HCT116 (cell line): Measurements from ENCODE around the gene CLOCK. TPM values are rescaled to one million over a fixed set of nuclear protein-coding genes. Genes with fewer than 3 reads are reported as not detected.

Source experiments
- ATAC-seq: fragments of 200-7000 bp; cut with Tn5 transposase; 2 replicates; pipeline ENCODE4 v1.9.1; 2020; ENCODE audit warnings: mild to moderate bottlenecking, moderate library complexity
- BruUV-seq: library from RNA; stranded (reverse); fragments of 400-500 nt; replicated peaks from 2 replicates; lab custom pipeline; 2021; lab: Mats Ljungman, UMichigan
- CTCF ChIA-PET: fragments of 300-600 bp; sonication (Branson Sonifier 250); formaldehyde crosslinking; loops from one replicate; lab custom pipeline; 2021; ENCODE audit warnings: antibody characterized with exemption; lab: Charles Lee
- POLR2A ChIA-PET: fragments of 300-600, 350-600 bp; sonication (Branson Sonifier 250); formaldehyde crosslinking; loops from one replicate; lab custom pipeline; 2021; ENCODE audit warnings: antibody characterized with exemption; lab: Charles Lee
- RAD21 ChIA-PET, 2 experiments: fragments of 300-600 bp; sonication (Branson Sonifier 250); formaldehyde crosslinking; loops; one replicate each; lab custom pipeline; 2023; ENCODE audit warnings: low total read pairs in 2 of 2; ENCODE audit not compliant: uncharacterized antibody in 2 of 2, unreplicated experiment in 2 of 2, low non-redundant PET in 1 of 2; lab: Charles Lee
- DNase-seq: peaks from one replicate; pipeline ENCODE4 v3.0.0-alpha.2; 2010; ENCODE audit warnings: low read depth, low spot score
- H2AFZ ChIP-seq: fragments of 200-600 bp; shearing (Covaris generic), sonication (generic); 2 replicates; pipeline ENCODE4 v1.6.1; 2017; ENCODE audit warnings: low read depth, mixed run types, mixed read lengths, antibody characterized with exemption, low read length; ENCODE audit not compliant: poor library complexity, severe bottlenecking
- H3K27ac ChIP-seq: 2 replicates; pipeline ENCODE4 v1.5.1; 2012; ENCODE audit warnings: low read depth, low read length
- H3K27me3 ChIP-seq: fragments of 200-600 bp; sonication (generic); 2 replicates; pipeline ENCODE4 v1.6.1; 2016; ENCODE audit warnings: mixed run types, low read length, mixed read lengths; ENCODE audit not compliant: insufficient read depth
- H3K36me3 ChIP-seq, 2 experiments: fragments of 200-500 bp in 1 of 2; fragments of 200-600 bp in 1 of 2; sonication (Bioruptor generic) in 1 of 2; sonication (generic) in 1 of 2; 2 replicates each; pipeline versions ENCODE4 v1.5.1 to v1.6.1; 2014 to 2016; ENCODE audit warnings: low read length in 2 of 2, inconsistent platforms in 1 of 2, mixed read lengths in 1 of 2, mixed run types in 1 of 2; ENCODE audit not compliant: insufficient read depth in 2 of 2, control insufficient read depth in 1 of 2
- H3K4me1 ChIP-seq, 2 experiments: fragments of 200-600 bp in 1 of 2; sonication (generic) in 1 of 2; 2 replicates each; pipeline versions ENCODE4 v1.5.1 to v1.6.1; 2012 to 2017; ENCODE audit warnings: low read length in 2 of 2, inconsistent platforms in 1 of 2, mild to moderate bottlenecking in 1 of 2, mixed read lengths in 1 of 2, mixed run types in 1 of 2, moderate library complexity in 1 of 2; ENCODE audit not compliant: insufficient read depth in 2 of 2, control insufficient read depth in 1 of 2
- H3K4me2 ChIP-seq: fragments of 200-600 bp; sonication (generic); 2 replicates; pipeline ENCODE4 v1.6.1; 2017; ENCODE audit warnings: mixed run types, low read length, mixed read lengths
- H3K4me3 ChIP-seq, 2 experiments: fragments of 200-600 bp in 1 of 2; sonication (generic) in 1 of 2; replicated peaks in 1 of 2; 2 replicates each; pipeline ENCODE4 v1.5.1; 2011 to 2016; ENCODE audit warnings: low read length in 2 of 2, control low read depth in 1 of 2, low read depth in 1 of 2, mild to moderate bottlenecking in 1 of 2, mixed read lengths in 1 of 2, mixed run types in 1 of 2
- H3K79me2 ChIP-seq: fragments of 200-600 bp; sonication (generic); 2 replicates; pipeline ENCODE4 v1.6.1; 2017; ENCODE audit warnings: mild to moderate bottlenecking, mixed run types, low read length, moderate library complexity, mixed read lengths; ENCODE audit not compliant: insufficient read depth
- H3K9ac ChIP-seq: fragments of 200-600 bp; sonication (generic); 2 replicates; pipeline ENCODE4 v1.6.1; 2016; ENCODE audit warnings: low read length, mixed read lengths
- H3K9me2 ChIP-seq: fragments of 200-600 bp; sonication (generic), shearing (Covaris generic); 2 replicates; pipeline ENCODE4 v1.6.1; 2017; ENCODE audit warnings: mixed run types, mild to moderate bottlenecking, moderate library complexity; ENCODE audit not compliant: insufficient read depth
- H3K9me3 ChIP-seq, 2 experiments: fragments of 200-500 bp in 1 of 2; fragments of 200-600 bp in 1 of 2; sonication (Bioruptor generic) in 1 of 2; sonication (generic) in 1 of 2; 2 replicates each; pipeline ENCODE4 v1.6.1; 2014 to 2017; ENCODE audit warnings: low read length in 2 of 2, mixed read lengths in 2 of 2, inconsistent platforms in 1 of 2, low read depth in 1 of 2, mild to moderate bottlenecking in 1 of 2, mixed run types in 1 of 2, moderate library complexity in 1 of 2; ENCODE audit not compliant: control insufficient read depth in 1 of 2, insufficient read depth in 1 of 2
- H4K20me1 ChIP-seq: fragments of 200-600 bp; sonication (generic), shearing (Covaris generic); 2 replicates; pipeline ENCODE4 v1.6.1; 2017; ENCODE audit warnings: mixed run types, mild to moderate bottlenecking, moderate library complexity; ENCODE audit not compliant: insufficient read depth
- CBX3 ChIP-seq: IDR thresholded peaks from 2 replicates; pipeline ENCODE4 v1.6.1; 2012; ENCODE audit warnings: low read depth
- EZH2 ChIP-seq: fragments of 200-600 bp; sonication (generic); IDR thresholded peaks from 2 replicates; pipeline ENCODE4 v1.6.1; 2017; ENCODE audit warnings: antibody characterized with exemption, mixed run types
- FOSL1 ChIP-seq: IDR thresholded peaks from 2 replicates; pipeline ENCODE4 v1.6.1; 2012; ENCODE audit warnings: low read depth
- MAX ChIP-seq: IDR thresholded peaks from 2 replicates; pipeline ENCODE4 v1.6.1; 2012
- POLR2A ChIP-seq: IDR thresholded peaks from 2 replicates; pipeline ENCODE4 v1.7.0; 2011; ENCODE audit warnings: borderline replicate concordance; ENCODE audit not compliant: insufficient read depth, insufficient read length; ENCODE audit errors: extremely low read depth
- POLR2AphosphoS5 ChIP-seq: IDR thresholded peaks from 2 replicates; pipeline ENCODE4 v1.6.1; 2011; ENCODE audit warnings: mild to moderate bottlenecking, low read depth, low read length, moderate library complexity
- SIN3A ChIP-seq: IDR thresholded peaks from 2 replicates; pipeline ENCODE4 v1.6.1; 2012; ENCODE audit warnings: low read depth
- SP1 ChIP-seq: IDR thresholded peaks from 2 replicates; pipeline ENCODE4 v1.6.1; 2012; ENCODE audit warnings: low read depth
- SRF ChIP-seq: IDR thresholded peaks from 2 replicates; pipeline ENCODE4 v1.6.1; 2012; ENCODE audit warnings: low read depth
- YY1 ChIP-seq: IDR thresholded peaks from 2 replicates; pipeline ENCODE4 v1.6.1; 2011; ENCODE audit warnings: low read length, low read depth, moderate library complexity, mild to moderate bottlenecking; ENCODE audit not compliant: insufficient replicate concordance; ENCODE audit errors: extremely low read depth
- ZBTB33 ChIP-seq: IDR thresholded peaks from 2 replicates; pipeline ENCODE4 v1.6.1; 2011; ENCODE audit warnings: mild to moderate bottlenecking, low read length, moderate library complexity; ENCODE audit not compliant: insufficient replicate concordance; ENCODE audit errors: extremely low read depth
- ZFX ChIP-seq: fragments of 450-650 bp; IDR thresholded peaks from 2 replicates; pipeline ENCODE4 v1.6.1; 2017
- intact Hi-C: fragments of 100-400 bp; cut with micrococcal nuclease; formaldehyde crosslinking; loops from 2 replicates; pipeline ENCODE4 v1.10.0; 2022
- total RNA-seq: library from RNA; stranded (reverse); gene quantifications from one replicate; pipeline ENCODE4 v1.2.1, GENCODE V29; 2021; ENCODE audit not compliant: unreplicated experiment

CLOCK gene
- total RNA-seq, 1 experiment from 2014 or later, result 38.7 TPM

GRCh38 chr4:55395529-55396307, 151.0 kb downstream of the CLOCK start, which contains the start of gene TMEM165:
Gene TMEM165, plus strand, starts transcription at chr4:55395957. Its CDS starts 233 bp downstream, at chr4:55396190.
- H3K27ac ChIP-seq, result peak within 1 kb of the TSS; percentile 90
- ATAC-seq, result peak; percentile 97
- ChIA-PET POLR2A (interaction anchor here (1.2 to 2.2 kb wide), 3 partner anchors 9 to 50 kb away, joined by 3 to 12 read pairs (median 6); partner anchors contain the start of gene SRD5A3), RAD21 (interaction anchor here (0.7 to 1.1 kb wide), 2 partner anchors 10 to 49 kb away, joined by 3 read pairs; no protein-coding TSS in a partner anchor), CTCF (interaction anchor here (0.9 kb wide), 1 partner anchor 553 kb away, joined by 3 read pairs; the partner anchor contains the start of gene CEP135)
- intact Hi-C loops, result loop anchor here (1.0 to 2.0 kb wide), 2 partner anchors 33 to 49 kb away; partner anchors contain the start of gene SRD5A3
- H3K4me2 ChIP-seq, result peak within 1 kb of the TSS; percentile 77
- peaks cover 47% of the 10 kb centered on the region for H3K79me2 ChIP-seq
- no peaks in the 10 kb centered on the region for H3K9me2 ChIP-seq
- H3K4me3 ChIP-seq, result peak within 1 kb of the TSS; percentile 80 to 92
- H4K20me1 ChIP-seq, result peaks cover 15% of the 10 kb centered on the region; the same call in 1 of the 2 replicates
- H3K36me3 ChIP-seq, result peaks cover 9 to 15% of the 10 kb centered on the region in 2 experiments
- H3K27me3 ChIP-seq, result no peaks in the 10 kb centered on the region
- peak; percentile 88; the same call in 1 of the 2 replicates for TF ChIP-seq SIN3A
- no peak for TF ChIP-seq ZBTB33
- TF ChIP-seq POLR2A, result peak; percentile 76
- TF ChIP-seq EZH2, result no peak
- peak; percentile 27 for TF ChIP-seq YY1
- TF ChIP-seq POLR2AphosphoS5, result peak; percentile 96
- peak; percentile 89 for TF ChIP-seq MAX
- TF ChIP-seq FOSL1, result no peak
- TF ChIP-seq SRF, result no peak
- 0 out of 2 replicates have a peak, but pooled peaks have one; percentile 4 for TF ChIP-seq CBX3
- peak; percentile 97; the same call in 1 of the 2 replicates for TF ChIP-seq ZFX
- peak; percentile 42; the same call in 1 of the 2 replicates for TF ChIP-seq SP1
- H3K4me1 ChIP-seq, result peaks cover 18 to 29% of the 10 kb centered on the region in 2 experiments
- BruUV-seq, result no TSS peak
- peak; percentile 77 for DNase-seq
- no peaks in the 10 kb centered on the region for H3K9me3 ChIP-seq
- H3K9ac ChIP-seq, result peak within 1 kb of the TSS; percentile 92
- no peak within 1 kb of the TSS for H2AFZ ChIP-seq
